GM12874 (cell line): ENCODE data around the gene GAGE10.

Source experiments
- TF ChIP-seq, protein P1 (sequence below): IDR thresholded peaks from 2 replicates; pipeline ENCODE4 v1.5.1; 2011; ENCODE audit warnings: low read depth, mild to moderate bottlenecking, control low read depth, low read length, moderate library complexity; ENCODE audit not compliant: insufficient read depth

Gene GAGE10

DNA sequence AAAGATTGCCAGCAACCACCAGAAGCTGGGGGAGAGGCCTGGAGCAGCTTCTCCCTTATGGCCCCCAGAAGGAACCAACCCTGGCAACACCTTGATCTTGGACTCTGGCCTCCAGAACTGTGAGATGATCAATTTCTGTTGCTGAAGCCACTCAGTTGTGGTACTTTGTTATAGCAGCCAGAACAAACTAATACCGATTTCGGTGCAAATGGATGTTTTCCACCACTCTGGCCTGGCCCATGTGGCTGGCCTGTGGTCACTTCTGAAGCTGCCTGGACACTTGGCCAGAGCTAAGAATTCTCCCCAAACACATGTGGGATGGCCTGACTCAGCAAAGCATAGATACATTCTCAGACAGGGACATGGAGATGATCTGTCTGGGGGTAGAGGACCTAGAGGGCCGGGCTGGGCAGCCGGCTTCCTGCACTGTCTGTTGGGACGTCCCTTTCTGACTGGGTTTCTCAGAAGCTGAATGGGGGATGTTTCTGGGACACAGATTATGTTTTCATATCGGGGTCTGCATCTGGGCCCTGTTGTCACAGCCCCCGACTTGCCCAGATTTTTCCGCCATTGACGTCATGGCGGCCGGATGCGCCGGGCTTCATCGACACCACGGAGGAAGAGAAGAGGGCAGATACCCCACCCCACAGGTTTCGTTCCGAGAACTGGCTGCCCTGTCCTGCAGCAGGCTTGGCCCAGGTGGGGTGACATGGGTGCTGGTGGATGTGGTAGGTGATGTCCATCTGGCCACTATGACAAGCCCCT lies 43.0 kb upstream of the GAGE10 start:
- TF ChIP-seq, protein P1, sequence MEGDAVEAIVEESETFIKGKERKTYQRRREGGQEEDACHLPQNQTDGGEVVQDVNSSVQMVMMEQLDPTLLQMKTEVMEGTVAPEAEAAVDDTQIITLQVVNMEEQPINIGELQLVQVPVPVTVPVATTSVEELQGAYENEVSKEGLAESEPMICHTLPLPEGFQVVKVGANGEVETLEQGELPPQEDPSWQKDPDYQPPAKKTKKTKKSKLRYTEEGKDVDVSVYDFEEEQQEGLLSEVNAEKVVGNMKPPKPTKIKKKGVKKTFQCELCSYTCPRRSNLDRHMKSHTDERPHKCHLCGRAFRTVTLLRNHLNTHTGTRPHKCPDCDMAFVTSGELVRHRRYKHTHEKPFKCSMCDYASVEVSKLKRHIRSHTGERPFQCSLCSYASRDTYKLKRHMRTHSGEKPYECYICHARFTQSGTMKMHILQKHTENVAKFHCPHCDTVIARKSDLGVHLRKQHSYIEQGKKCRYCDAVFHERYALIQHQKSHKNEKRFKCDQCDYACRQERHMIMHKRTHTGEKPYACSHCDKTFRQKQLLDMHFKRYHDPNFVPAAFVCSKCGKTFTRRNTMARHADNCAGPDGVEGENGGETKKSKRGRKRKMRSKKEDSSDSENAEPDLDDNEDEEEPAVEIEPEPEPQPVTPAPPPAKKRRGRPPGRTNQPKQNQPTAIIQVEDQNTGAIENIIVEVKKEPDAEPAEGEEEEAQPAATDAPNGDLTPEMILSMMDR, result no peak

DNA sequence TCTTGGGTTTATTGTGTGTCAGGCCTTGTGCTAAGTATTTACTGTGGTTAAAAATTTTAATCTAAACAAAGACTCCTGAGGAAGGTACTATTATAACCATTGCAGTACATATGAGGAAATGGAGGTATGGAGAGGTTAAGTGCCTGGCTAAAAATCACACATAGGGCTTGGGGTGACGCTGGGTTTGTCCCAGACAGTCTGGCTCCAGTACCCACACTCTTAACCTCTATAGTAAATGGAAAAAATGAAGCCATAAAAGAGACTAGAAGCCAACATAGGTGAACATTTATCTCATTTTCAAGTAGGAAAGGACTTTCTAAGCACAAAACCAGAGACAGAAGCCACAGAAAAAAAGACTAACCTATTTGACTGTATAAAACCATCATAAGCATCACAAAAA lies 40.8 kb upstream of the GAGE10 start:
- TF ChIP-seq, protein P1, result no peak

DNA sequence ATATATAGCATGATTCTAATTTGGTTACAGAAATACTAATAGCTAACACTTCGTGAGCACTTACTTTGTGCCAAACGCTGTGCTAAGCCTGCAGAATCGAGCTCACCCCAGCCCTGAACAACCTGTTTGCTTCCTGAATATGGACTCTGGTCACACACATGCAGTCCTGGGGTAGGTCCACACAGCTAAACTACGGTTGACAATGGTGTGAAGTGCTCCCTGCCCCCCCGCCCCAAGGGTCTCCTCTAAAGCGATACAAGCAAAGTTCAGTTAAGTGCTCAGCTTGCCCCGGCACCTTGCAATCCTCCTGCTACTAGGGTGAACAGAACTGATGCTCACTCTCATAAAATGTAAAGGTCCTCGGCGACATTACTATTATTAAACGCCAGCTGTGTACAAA lies 39.8 kb upstream of the GAGE10 start:
- TF ChIP-seq, protein P1, result no peak

DNA sequence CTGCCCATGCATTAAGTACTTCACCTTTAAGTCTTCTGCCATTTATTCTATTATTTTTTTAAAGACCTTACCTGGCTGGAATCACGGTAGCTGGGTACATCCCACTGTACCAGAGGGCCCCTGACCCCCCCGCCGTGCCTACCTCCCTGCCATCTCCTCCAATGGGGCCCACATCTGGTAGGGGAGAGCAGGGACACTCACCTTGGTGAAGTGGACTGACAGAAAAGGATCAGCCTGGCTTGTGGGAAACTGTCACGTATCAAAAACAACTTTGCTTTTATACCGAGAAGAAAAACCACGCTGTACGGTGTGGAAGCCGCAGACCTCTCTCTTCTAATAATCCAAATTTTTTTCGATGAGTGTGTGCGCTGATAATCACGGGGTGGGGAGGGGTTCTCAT lies 39.0 kb upstream of the GAGE10 start, which contains the start of gene FOXP3:
FOXP3 (minus strand) TSS at position 251 of the 400 bp plus-strand sequence. CDS start 6,205 bp downstream, outside the sequence.
- TF ChIP-seq, protein P1, result no peak

DNA sequence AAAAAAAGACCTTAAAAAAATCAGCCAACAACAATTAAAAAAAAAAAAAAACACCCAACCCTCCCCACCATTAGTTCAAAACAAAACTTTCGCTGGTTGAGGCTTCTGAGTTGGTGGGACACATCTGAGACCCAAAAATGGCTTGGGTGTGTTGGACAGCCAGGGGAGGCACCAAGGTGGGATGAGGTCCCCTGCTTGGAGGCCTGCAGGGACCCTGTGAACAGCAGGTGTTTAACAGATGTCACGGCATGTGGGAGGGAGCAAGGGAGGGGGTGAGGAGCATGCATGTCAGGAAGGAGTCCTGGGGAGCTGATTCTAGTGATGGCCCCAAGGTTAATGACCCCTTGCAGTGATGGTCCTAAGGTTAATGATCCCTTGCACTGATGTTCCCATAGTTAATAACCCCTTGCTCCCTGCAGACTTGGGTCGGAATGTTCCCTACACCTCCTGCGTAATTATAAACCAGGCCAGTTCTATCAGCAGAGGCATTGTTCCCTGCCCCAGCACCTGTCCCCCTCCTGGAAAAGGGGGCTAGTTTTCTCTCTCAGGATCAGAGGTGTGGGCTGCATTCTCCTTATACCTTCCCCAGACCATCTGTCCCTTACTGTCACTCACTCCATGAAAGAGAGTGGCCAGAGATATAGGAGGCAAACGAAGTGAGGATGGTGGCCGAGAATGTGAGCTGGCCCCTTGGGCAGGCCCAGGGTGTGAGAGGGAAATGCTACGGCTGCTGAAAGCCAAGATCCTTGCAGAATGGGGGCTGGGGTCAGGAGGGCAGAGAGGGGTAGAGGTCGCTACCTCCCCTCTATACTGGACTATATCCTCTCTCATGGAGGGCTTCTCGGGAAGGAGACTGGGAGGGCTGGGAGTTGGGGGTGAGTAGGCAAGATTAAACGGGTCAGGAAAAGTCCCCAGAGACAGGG lies 36.7 kb upstream of the GAGE10 start:
- TF ChIP-seq, protein P1, result no peak

DNA sequence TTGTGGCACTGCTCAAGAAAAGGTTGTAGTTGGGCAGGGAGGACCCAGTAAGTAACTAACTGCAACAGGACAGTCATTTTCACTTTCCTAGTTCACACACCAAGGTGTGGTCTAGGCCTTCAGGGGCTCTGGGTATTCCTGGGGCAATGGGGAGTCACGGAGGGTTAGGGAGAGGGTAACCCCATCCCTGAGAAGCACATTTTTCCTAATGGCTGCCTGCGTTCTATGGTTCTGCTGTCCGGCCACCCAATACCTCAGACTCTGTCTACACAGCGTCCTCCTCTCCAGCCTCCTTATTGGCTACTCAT lies 34.8 kb upstream of the GAGE10 start:
- TF ChIP-seq, protein P1, result no peak

DNA sequence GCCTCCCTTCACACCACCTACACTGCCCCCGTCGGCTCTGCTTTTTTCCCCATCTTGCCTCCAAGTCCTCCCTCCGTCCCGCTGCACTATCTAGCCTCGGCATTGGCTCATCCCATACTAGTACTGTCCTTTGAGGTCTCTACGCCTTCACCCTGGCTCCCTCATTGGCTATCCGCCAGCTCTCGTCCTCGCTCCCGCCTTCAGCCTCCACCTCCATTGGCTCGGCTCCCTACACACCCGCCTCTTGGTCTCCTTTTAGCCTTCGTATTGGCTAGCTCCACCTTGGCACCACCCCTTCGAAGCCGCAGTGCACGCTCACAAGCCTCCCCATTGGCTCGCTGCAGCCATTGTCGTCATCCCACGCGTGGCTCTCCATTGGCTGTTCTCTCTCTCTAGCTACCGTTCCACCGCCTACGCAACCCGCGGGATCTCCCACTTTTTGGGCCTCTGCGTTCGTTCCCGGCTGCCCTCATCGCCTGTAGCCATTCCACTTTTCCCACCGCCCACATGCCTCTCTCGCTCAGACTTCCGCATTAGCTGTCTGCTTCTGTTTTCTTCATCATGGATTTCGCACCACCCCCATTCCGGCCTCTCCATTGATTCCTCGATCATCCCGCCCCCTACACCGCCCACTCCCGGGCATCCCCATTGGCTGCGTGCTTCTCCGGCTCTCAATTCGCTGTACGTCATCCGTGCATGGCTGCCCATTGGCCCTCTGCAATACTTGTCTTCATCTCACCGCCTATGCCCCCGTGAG lies 34.3 kb upstream of the GAGE10 start:
- TF ChIP-seq, protein P1, result no peak
